H1 (cell line): ENCODE data around the gene ANAPC5.
"Not testable (repeated sequence)": the region's sequence is repeated elsewhere in the genome, so short reads cannot be mapped to it uniquely, and the experiment has no call there.

Experiments
- CHD2 ChIP-seq: IDR thresholded peaks from 2 replicates; pipeline ENCODE4 v1.6.1; 2012; ENCODE audit warnings: low read length, improper control_type of control experiment
- CTCF ChIP-seq, 3 experiments: IDR thresholded peaks; 1 replicate in 2 of 3; 2 replicates in 1 of 3; pipeline versions ENCODE4 v1.5.1 to v1.6.1; 2011; ENCODE audit warnings: low read length in 3 of 3, mild to moderate bottlenecking in 3 of 3, inconsistent platforms in 2 of 3, low read depth in 1 of 3, moderate library complexity in 1 of 3; ENCODE audit not compliant: insufficient read depth in 1 of 3; ENCODE audit errors: control extremely low read depth in 1 of 3
- EZH2 ChIP-seq: fragments of 200-600 bp; sonication (generic); IDR thresholded peaks from 2 replicates; pipeline ENCODE4 v1.7.1; 2012; ENCODE audit warnings: low read depth, mild to moderate bottlenecking, moderate library complexity, low read length, inconsistent platforms; ENCODE audit not compliant: severe bottlenecking
- JUN ChIP-seq: IDR thresholded peaks from 2 replicates; pipeline ENCODE4 v1.6.1; 2011; ENCODE audit warnings: low read depth, mild to moderate bottlenecking, improper control_type of control experiment, low read length
- POLR2AphosphoS5 ChIP-seq: IDR thresholded peaks from 2 replicates; pipeline ENCODE4 v1.6.1; 2011; ENCODE audit warnings: low read depth, low read length
- RFX5 ChIP-seq: IDR thresholded peaks from 2 replicates; pipeline ENCODE4 v1.6.1; 2011; ENCODE audit warnings: low read depth, low read length, improper control_type of control experiment, borderline replicate concordance
- SRF ChIP-seq: IDR thresholded peaks from 2 replicates; pipeline ENCODE4 v1.6.1; 2011; ENCODE audit warnings: mild to moderate bottlenecking, low read depth, low read length, moderate library complexity
- TAF1 ChIP-seq: IDR thresholded peaks from 2 replicates; pipeline ENCODE4 v1.6.1; 2011; ENCODE audit warnings: mild to moderate bottlenecking, low read depth, low read length
- YY1 ChIP-seq: IDR thresholded peaks from 2 replicates; pipeline ENCODE4 v1.6.1; 2011; ENCODE audit warnings: low read depth, mild to moderate bottlenecking, low read length

GRCh38 chr12:121384891-121385290 lies 32.7 kb upstream of the ANAPC5 start:
- TF ChIP-seq POLR2AphosphoS5; TAF1; JUN; YY1; CHD2; EZH2; CTCF (IDR thresholded peaks at IDR 0.05; ENCODE audit: control extremely low read depth in 1 of 3, insufficient read depth in 1 of 3, low read depth in 1 of 3, low read length in 3 of 3); RFX5; SRF: not testable (repeated sequence)
